ENCODE results near the gene ADAM12.

The ADAM12 gene

GRCh38 chr10:126288547-126289493 lies 99.5 kb downstream of the ADAM12 start:
- H3K27ac ChIP-seq, result no peak overlapping the region
- TF ChIP-seq, protein P1, sequence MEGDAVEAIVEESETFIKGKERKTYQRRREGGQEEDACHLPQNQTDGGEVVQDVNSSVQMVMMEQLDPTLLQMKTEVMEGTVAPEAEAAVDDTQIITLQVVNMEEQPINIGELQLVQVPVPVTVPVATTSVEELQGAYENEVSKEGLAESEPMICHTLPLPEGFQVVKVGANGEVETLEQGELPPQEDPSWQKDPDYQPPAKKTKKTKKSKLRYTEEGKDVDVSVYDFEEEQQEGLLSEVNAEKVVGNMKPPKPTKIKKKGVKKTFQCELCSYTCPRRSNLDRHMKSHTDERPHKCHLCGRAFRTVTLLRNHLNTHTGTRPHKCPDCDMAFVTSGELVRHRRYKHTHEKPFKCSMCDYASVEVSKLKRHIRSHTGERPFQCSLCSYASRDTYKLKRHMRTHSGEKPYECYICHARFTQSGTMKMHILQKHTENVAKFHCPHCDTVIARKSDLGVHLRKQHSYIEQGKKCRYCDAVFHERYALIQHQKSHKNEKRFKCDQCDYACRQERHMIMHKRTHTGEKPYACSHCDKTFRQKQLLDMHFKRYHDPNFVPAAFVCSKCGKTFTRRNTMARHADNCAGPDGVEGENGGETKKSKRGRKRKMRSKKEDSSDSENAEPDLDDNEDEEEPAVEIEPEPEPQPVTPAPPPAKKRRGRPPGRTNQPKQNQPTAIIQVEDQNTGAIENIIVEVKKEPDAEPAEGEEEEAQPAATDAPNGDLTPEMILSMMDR (conservative IDR thresholded peaks at IDR 0.05), result no peak

DNA sequence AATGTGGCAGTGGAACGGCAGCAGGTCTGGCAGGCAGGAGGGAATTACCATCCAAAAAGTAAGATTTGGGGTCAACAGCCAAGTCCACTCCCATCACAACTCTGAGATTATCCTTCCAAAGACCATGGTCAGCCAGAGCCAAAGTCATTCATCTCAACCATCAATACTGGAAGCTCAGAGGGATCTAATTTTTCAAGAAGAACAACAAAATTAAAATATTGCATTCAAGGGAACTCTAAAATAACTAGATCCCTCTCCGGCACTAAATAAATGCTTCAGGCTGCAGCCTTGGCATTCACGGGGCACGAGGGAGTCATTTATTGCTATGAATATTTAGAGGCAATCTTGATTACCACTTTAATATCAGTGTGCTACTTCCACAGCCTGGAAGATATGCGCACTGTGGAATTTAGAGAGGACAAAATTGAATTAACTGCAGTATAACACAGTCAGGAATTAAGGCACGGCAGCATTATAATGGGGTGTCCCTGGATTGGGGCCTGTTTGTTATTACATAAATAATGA lies 102.0 kb downstream of the ADAM12 start:
- H3K27ac ChIP-seq, result no peak overlapping the region
- TF ChIP-seq, protein P1 (conservative IDR thresholded peaks at IDR 0.05), result no peak

DNA sequence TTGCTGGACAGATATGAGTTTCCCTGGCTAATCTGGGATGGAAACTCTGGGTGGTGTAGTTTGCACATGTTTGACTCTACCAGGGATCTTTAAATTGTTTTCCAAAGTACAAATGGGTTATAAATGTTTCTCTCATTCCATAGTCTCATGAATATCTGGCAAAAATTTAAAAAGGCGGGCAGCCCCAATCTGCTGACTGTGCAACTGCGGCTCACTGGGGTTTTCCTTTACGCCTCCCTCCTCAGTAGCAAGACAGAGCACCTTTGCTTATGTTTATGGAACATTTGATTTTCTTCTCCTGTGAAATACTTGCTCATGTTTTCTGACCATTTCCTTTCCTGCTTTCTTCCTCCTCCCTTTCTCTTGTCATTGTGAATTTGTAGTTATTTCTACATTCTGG lies 105.0 kb downstream of the ADAM12 start:
- TF ChIP-seq, protein P1 (conservative IDR thresholded peaks at IDR 0.05), result no peak
- H3K27ac ChIP-seq, result no peak overlapping the region

GRCh38 chr10:126278851-126279250 lies 109.4 kb downstream of the ADAM12 start:
- TF ChIP-seq, protein P1 (conservative IDR thresholded peaks at IDR 0.05), result no peak
- H3K27ac ChIP-seq, result no peak overlapping the region

DNA sequence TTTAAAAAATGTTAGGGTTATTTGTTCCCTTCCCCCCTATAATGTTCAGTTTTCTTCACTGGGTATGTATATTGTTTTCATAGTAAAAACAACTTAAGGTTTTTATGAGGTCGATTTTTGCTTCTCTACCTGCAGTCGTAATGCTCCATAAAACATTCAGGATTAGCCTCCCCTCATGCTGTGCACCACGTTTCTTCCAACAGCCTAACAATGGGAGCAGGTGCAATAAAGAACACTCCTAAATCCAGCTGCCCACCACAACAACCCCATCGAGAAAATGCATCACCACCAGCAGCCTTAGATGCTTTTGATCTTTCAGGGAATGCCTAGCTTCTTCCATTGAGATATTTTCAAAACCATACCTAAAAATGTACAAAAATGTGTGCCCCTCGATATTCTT lies 111.1 kb downstream of the ADAM12 start:
- no peak overlapping the region for H3K27ac ChIP-seq
- TF ChIP-seq, protein P1 (conservative IDR thresholded peaks at IDR 0.05), result no peak

DNA sequence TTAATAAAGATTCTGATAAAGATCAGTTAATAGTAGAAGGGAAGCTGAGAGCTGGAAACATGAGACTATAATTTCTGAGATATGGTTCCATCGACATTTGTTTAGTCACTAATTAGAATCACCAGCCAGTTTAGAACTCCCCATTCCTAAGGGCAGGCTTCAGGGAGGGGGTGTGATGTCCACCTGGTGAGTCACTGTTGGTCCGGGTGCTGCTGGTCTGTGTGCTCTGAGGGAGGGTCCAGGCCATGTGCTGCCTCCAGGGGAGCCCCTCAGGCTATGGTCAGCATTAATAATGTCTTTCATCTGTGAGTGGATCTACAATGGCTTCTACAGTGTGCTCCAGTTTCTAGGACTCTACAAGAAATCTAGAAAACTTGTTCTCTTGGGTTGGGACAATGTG lies 115.8 kb downstream of the ADAM12 start:
- H3K27ac ChIP-seq, result no peak overlapping the region
- TF ChIP-seq, protein P1 (conservative IDR thresholded peaks at IDR 0.05), result no peak

GRCh38 chr10:126270111-126270510 lies 118.2 kb downstream of the ADAM12 start:
- H3K27ac ChIP-seq, result no peak overlapping the region
- TF ChIP-seq, protein P1 (conservative IDR thresholded peaks at IDR 0.05), result no peak
